Measurements from ENCODE around the gene FER. TPM values are rescaled to one million over a fixed set of nuclear protein-coding genes. Genes with fewer than 3 reads are reported as not detected.

The FER gene
- total and polyA plus RNA-seq, 2 of the 13 experiments (the other 11 are each of a cell fraction or from before 2014, with no cell fraction given): 7.9 to 29.0 TPM

DNA sequence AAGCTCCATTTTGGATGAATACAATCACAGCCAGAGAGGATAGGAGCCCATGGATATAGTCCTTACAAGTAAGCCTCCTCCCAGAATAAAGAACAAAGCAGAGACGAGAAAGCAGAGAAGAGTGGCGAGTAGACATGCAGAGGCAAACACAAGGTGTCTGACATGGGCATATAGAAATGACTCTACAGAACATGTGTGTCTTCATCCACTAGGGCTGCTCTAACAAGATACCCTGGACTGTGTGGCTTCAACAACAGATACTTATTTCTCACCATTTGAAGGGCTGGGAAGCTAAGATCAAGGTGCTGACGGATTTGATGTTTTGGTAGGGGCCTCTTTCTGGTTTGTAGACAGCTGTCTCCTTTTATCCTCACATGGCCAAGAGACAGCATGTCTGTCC lies 32.3 kb upstream of the FER start:
- in situ Hi-C loops (cut with HindIII; ENCODE audit: extremely low pct_ligation_motif_present, low pct_unique_long_range_greater_than_20kb) (no loop called here), intact Hi-C loops (cut with micrococcal nuclease; ENCODE audit: unreplicated experiment) (no loop called here)
- no peak overlapping the region for H3K9ac ChIP-seq (ENCODE audit: insufficient read depth, low read depth, low read length)
- DNase-seq (ENCODE audit: low spot score): no peak
- H2AFZ ChIP-seq (ENCODE audit: low read length): no peak overlapping the region
- no peaks in the 10 kb centered on the region for H3K79me2 ChIP-seq (ENCODE audit: insufficient read depth, low read length)
- peak; percentile 66 for ATAC-seq
- H4K20me1 ChIP-seq (ENCODE audit: insufficient read depth, low read length): no peaks in the 10 kb centered on the region
- no peaks in the 10 kb centered on the region for H3K4me1 ChIP-seq (ENCODE audit: insufficient read depth, low read length)
- H3K4me3 ChIP-seq (replicated peaks in 1 of 3; ENCODE audit: insufficient read depth in 1 of 3, low read depth in 2 of 3, low read length in 3 of 3): no peak overlapping the region
- no peak for FAIRE-seq
- no TSS peak for BruUV-seq (replicated peaks)
- peaks cover 0 to 3% of the 10 kb centered on the region in 2 experiments; a peak in 1 of 5 replicates for H3K27me3 ChIP-seq (ENCODE audit: control insufficient read depth in 1 of 2, insufficient read depth in 2 of 2, low read length in 2 of 2)
- no peak overlapping the region for H3K4me2 ChIP-seq (ENCODE audit: low read depth, low read length)
- TF ChIP-seq ZNF546 (CRISPR knock-in tag; conservative IDR thresholded peaks at IDR 0.05): no peak
- WGBS (ENCODE audit: low lambda C conversion rate): 8% methylated on average over 2 of the region's 3 CpGs
- H3K27ac ChIP-seq (ENCODE audit: extremely low read length, insufficient read depth, low read length): no peak overlapping the region
- POLR2A ChIA-PET: no interaction called here
- no peaks in the 10 kb centered on the region for H3K9me3 ChIP-seq (ENCODE audit: low read length)
- CTCF ChIA-PET (ENCODE audit: low intra/inter-chr PET ratio, low total read pairs): no interaction called here
- no peaks in the 10 kb centered on the region for H3K36me3 ChIP-seq (replicated peaks in 1 of 2; ENCODE audit: control insufficient read depth in 1 of 2, insufficient read depth in 2 of 2, low read length in 2 of 2)

GRCh38 chr5:108720391-108720790 lies 27.3 kb upstream of the FER start:
- ChIA-PET CTCF (ENCODE audit: low intra/inter-chr PET ratio, low total read pairs) (no interaction called here), POLR2A (no interaction called here)
- no peaks in the 10 kb centered on the region for H3K36me3 ChIP-seq (replicated peaks in 1 of 2; ENCODE audit: control insufficient read depth in 1 of 2, insufficient read depth in 2 of 2, low read length in 2 of 2)
- TF ChIP-seq ZNF264 (CRISPR knock-in tag; IDR thresholded peaks at IDR 0.05): no peak
- no peak for TF ChIP-seq ZNF674 (CRISPR knock-in tag; IDR thresholded peaks at IDR 0.05; ENCODE audit: low read depth)
- TF ChIP-seq STAT5B (CRISPR knock-in tag; IDR thresholded peaks at IDR 0.05): no peak
- TF ChIP-seq AHR (CRISPR knock-in tag; IDR thresholded peaks at IDR 0.05): no peak
- TF ChIP-seq FOXO1 (CRISPR knock-in tag; IDR thresholded peaks at IDR 0.05): no peak
- no peak for TF ChIP-seq HNRNPL (IDR thresholded peaks at IDR 0.05; ENCODE audit: low read depth, low read length)
- TF ChIP-seq RFX3 (CRISPR knock-in tag; IDR thresholded peaks at IDR 0.05): no peak
- no peak for TF ChIP-seq ZSCAN29 (CRISPR knock-in tag; conservative IDR thresholded peaks at IDR 0.05)
- TF ChIP-seq ARNT (IDR thresholded peaks at IDR 0.05): no peak
- BruUV-seq (replicated peaks): no TSS peak
- no peak for ATAC-seq
- H3K9me3 ChIP-seq (ENCODE audit: low read length): no peaks in the 10 kb centered on the region
- H4K20me1 ChIP-seq (ENCODE audit: insufficient read depth, low read length): no peaks in the 10 kb centered on the region
- no peak overlapping the region for H3K27ac ChIP-seq (ENCODE audit: extremely low read length, insufficient read depth, low read length)
- H3K27me3 ChIP-seq (ENCODE audit: control insufficient read depth in 1 of 2, insufficient read depth in 2 of 2, low read length in 2 of 2): no peaks in the 10 kb centered on the region
- H3K4me3 ChIP-seq (replicated peaks in 1 of 3; ENCODE audit: insufficient read depth in 1 of 3, low read depth in 2 of 3, low read length in 3 of 3): no peak overlapping the region
- FAIRE-seq: no peak
- in situ Hi-C loops (cut with HindIII; ENCODE audit: extremely low pct_ligation_motif_present, low pct_unique_long_range_greater_than_20kb) (no loop called here), intact Hi-C loops (cut with micrococcal nuclease; ENCODE audit: unreplicated experiment) (no loop called here)
- no peak overlapping the region for H3K9ac ChIP-seq (ENCODE audit: insufficient read depth, low read depth, low read length)
- H3K4me1 ChIP-seq (ENCODE audit: insufficient read depth, low read length): no peaks in the 10 kb centered on the region
- H2AFZ ChIP-seq (ENCODE audit: low read length): no peak overlapping the region
- no peak overlapping the region for H3K4me2 ChIP-seq (ENCODE audit: low read depth, low read length)
- H3K79me2 ChIP-seq (ENCODE audit: insufficient read depth, low read length): no peaks in the 10 kb centered on the region
- no peak for DNase-seq (ENCODE audit: low spot score)

Data from HepG2 (cell line).